Stomach (tissue), 9 donors: ENCODE measurements around the gene HARS1. TPM values are rescaled to one million over a fixed set of nuclear protein-coding genes. Genes with fewer than 3 reads are reported as not detected.
A peak's percentile ranks its signal among the peaks of the same experiment; 100 is the strongest.

Source experiments
- DNase-seq, 2 donors: peaks; one replicate each; pipeline versions ENCODE4 v3.0.0 to v3.0.0-alpha.2; 2013 to 2019
- H3K27ac ChIP-seq, 5 donors: fragments of 200-600 bp in 4 of 5; sonication (generic) in 4 of 5; one replicate each; pipeline ENCODE4 v1.5.1; 2013 to 2019; ENCODE audit warnings: mild to moderate bottlenecking in 1 of 5, moderate library complexity in 1 of 5
- H3K27me3 ChIP-seq, 3 donors: fragments of 200-600 bp; sonication (generic); one replicate each; pipeline ENCODE4 v1.5.1; 2017 to 2019; ENCODE audit warnings: mixed run types in 1 of 3
- H3K36me3 ChIP-seq, 4 donors: fragments of 200-600 bp; sonication (generic); 1 replicate in 3 of 4; 2 replicates in 1 of 4; pipeline ENCODE4 v1.5.1; 2016 to 2019
- H3K4me1 ChIP-seq, 4 donors: fragments of 200-600 bp; sonication (generic); one replicate each; pipeline ENCODE4 v1.5.1; 2016 to 2019
- H3K4me3 ChIP-seq, 4 donors: fragments of 200-600 bp; sonication (generic) in 3 of 4; one replicate each; pipeline ENCODE4 v1.5.1; 2016 to 2019; ENCODE audit warnings: mild to moderate bottlenecking in 1 of 4
- H3K9me3 ChIP-seq, 4 donors: fragments of 200-600 bp; sonication (generic); one replicate each; pipeline ENCODE4 v1.5.1; 2016 to 2019
- EP300 ChIP-seq: sonication (generic); formaldehyde crosslinking; IDR thresholded peaks from one replicate; pipeline ENCODE4 v1.6.1; 2017; ENCODE audit warnings: antibody characterized with exemption
- POLR2A ChIP-seq, 4 donors: fragments of 450-650 bp; IDR thresholded peaks; one replicate each; pipeline ENCODE4 v1.6.1; 2016; ENCODE audit warnings: antibody characterized with exemption in 4 of 4, control low read depth in 2 of 4, mild to moderate bottlenecking in 1 of 4, moderate library complexity in 1 of 4
- POLR2AphosphoS5 ChIP-seq, 3 donors: sonication (generic); formaldehyde crosslinking; IDR thresholded peaks; one replicate each; pipeline ENCODE4 v1.6.1; 2016; ENCODE audit warnings: antibody characterized with exemption in 3 of 3
- WGBS, 5 donors: extraction: QIAGEN DNeasy Blood & Tissue Kit in 3 of 5; methylation state at CpG; one replicate each; pipeline versions ENCODE4 v1.1.5 to v1.1.7; 2013 to 2018; 5-methylcytosine and 5-hydroxymethylcytosine counted together
- intact Hi-C: fragments of 100-400 bp; cut with DNase I; formaldehyde crosslinking; loops from one replicate; pipeline ENCODE4 v1.15.1; 2023; ENCODE audit warnings: low total_unique reads
- polyA plus RNA-seq, 3 donors: library from polyadenylated mRNA; stranded (reverse); fragments of 200-250 nt; gene quantifications; one replicate each; pipeline ENCODE4 v1.2.3, GENCODE V29; 2013
- total RNA-seq, 5 donors: library from RNA; depleted of rRNA; stranded (reverse); fragments of >200 nt; gene quantifications; one replicate each; pipeline versions ENCODE4 v1.1.0 to v1.2.3, GENCODE V29; 2014 to 2016
- TF ChIP-seq, protein P1 (sequence below), 7 experiments: fragments of 450-650 bp in 4 of 7; fragments of 200-600 bp in 3 of 7; sonication (generic) in 3 of 7; IDR thresholded peaks; one replicate each; pipeline ENCODE4 v1.5.1; 2016 to 2019; ENCODE audit warnings: antibody characterized with exemption in 7 of 7, control low read depth in 2 of 7, mild to moderate bottlenecking in 1 of 7
- donor health status: healthy with polysubstance abuse.
- donor health status: Bipolar disorder and iron deficiency.
- donor health status: healthy.

The HARS1 gene
- total and polyA plus RNA-seq, 8 donors, result 22.9 to 117 (median 50.8) TPM

DNA sequence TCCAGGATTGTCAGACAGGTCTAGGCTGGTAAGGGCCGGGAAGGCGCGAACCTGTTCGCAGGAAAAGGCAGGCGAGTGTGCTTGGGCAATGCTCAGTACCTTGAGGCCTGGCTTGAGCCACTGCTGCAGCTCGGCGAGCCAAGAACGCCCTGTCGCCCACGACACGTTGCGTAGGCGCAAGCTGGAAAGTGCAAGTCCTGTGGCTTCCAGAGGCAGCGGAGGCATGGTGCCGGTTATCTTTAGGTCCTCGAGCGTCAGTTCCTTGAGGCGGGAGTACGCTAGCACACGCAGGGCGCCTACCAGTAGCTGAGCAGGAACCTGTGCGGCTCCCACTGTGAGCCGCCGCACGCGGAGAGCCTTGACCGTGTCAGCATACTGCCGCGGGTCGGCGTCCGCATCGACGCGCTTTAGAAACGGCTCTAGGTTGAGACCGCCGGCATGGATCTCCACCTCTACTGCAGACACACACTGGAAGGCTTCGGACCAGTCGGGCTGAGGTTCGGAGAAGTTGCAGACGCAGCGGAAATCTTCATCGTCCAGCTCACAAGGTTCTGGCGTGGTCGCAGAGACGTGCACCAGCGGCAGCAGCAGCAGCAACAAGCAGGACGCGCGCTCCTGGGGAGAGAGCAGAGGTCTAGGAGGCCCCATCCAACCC, 58.7 kb downstream of the HARS1 start:
- peak overlapping the region; percentile 27 to 86 (median 73) for H3K27ac ChIP-seq
- TF ChIP-seq POLR2AphosphoS5 (IDR thresholded peaks at IDR 0.05) (peak in 2 of 3 donors; percentile 25 to 36), POLR2A (IDR thresholded peaks at IDR 0.05) (no peak)
- intact Hi-C loops, result loop anchor here (5.0 kb wide), 1 partner anchor 65 kb away; no protein-coding TSS in a partner anchor
- no peaks in the 10 kb centered on the region for H3K27me3 ChIP-seq
- DNase-seq, result peak; percentile 58 to 73
- peaks cover 7 to 38% (median 20%) of the 10 kb centered on the region in 4 donors for H3K4me1 ChIP-seq
- no peaks in the 10 kb centered on the region for H3K36me3 ChIP-seq
- no peaks in the 10 kb centered on the region for H3K9me3 ChIP-seq
- peak overlapping the region; percentile 54 to 63 (median 58) for H3K4me3 ChIP-seq
- 0 to 2% (median 0%) methylated on average over 13 to 51 of the region's 51 CpGs for WGBS, 5 donors

DNA sequence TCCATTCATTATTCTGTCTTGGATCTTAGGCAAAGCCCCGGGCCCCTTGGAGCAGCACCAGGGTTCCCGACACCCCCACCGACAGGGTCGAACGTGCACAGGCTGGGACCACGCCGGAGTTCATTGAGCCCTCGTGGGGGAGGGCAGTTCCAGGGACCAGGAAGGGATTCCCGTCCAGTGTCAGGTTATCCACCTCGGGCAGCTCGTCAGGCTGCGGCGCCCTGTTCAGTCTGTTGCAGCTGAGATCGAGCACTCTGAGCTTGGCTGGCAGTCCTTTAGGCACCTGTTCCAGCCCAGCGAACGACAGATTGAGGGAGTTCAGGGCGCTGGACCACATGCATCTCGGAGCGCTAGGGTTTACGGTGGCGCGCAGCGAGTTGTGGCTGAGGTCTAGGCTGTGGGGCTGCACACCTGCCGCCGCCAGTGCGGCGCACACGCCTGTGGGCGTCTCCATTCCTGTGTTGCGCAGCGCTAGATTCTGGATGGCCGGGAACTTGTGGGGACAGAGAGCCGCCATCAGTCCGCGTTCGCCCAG, 59.3 kb downstream of the HARS1 start:
- Histone ChIP-seq H3K36me3 (no peaks in the 10 kb centered on the region), H3K9me3 (no peaks in the 10 kb centered on the region), H3K4me1 (peaks cover 7 to 38% (median 20%) of the 10 kb centered on the region in 4 donors), H3K4me3 (peak overlapping the region; percentile 54 to 63 (median 58)), H3K27me3 (no peaks in the 10 kb centered on the region), H3K27ac (peak overlapping the region; percentile 27 to 86 (median 73))
- intact Hi-C loops, result loop anchor here (5.0 kb wide), 1 partner anchor 65 kb away; no protein-coding TSS in a partner anchor
- WGBS, 5 donors, result 6 to 26% (median 10%) methylated on average over 19 to 36 of the region's 36 CpGs
- peak in 1 of 2 donors; percentile 73 for DNase-seq
- no peak for TF ChIP-seq POLR2AphosphoS5 (IDR thresholded peaks at IDR 0.05)
- no peak for TF ChIP-seq EP300
- no peak for TF ChIP-seq POLR2A (IDR thresholded peaks at IDR 0.05)
- TF ChIP-seq, protein P1, sequence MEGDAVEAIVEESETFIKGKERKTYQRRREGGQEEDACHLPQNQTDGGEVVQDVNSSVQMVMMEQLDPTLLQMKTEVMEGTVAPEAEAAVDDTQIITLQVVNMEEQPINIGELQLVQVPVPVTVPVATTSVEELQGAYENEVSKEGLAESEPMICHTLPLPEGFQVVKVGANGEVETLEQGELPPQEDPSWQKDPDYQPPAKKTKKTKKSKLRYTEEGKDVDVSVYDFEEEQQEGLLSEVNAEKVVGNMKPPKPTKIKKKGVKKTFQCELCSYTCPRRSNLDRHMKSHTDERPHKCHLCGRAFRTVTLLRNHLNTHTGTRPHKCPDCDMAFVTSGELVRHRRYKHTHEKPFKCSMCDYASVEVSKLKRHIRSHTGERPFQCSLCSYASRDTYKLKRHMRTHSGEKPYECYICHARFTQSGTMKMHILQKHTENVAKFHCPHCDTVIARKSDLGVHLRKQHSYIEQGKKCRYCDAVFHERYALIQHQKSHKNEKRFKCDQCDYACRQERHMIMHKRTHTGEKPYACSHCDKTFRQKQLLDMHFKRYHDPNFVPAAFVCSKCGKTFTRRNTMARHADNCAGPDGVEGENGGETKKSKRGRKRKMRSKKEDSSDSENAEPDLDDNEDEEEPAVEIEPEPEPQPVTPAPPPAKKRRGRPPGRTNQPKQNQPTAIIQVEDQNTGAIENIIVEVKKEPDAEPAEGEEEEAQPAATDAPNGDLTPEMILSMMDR (IDR thresholded peaks at IDR 0.05), result no peak

DNA sequence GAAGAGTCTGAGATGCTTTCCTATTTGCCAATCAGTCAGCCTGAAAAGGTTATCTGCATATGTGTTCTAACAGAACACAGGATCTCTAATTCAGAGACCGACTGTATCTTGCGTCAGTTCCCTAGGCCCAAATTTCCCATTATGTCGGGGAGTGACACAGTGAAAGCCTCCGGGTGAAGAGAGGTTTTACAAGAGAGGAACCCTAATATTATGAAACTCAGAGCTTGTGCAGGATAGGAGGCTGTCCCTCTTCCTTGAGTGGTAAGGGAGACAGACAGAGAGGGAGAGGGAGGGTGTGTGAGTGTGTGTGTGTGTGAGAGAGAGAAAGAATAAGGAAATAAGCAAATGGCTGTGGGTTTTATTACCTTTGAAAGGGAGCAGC, 60.1 kb downstream of the HARS1 start:
- no peaks in the 10 kb centered on the region for H3K9me3 ChIP-seq
- no peaks in the 10 kb centered on the region for H3K27me3 ChIP-seq
- TF ChIP-seq EP300 (no peak), POLR2AphosphoS5 (IDR thresholded peaks at IDR 0.05) (no peak), POLR2A (IDR thresholded peaks at IDR 0.05) (no peak)
- TF ChIP-seq, protein P1 (IDR thresholded peaks at IDR 0.05), result no peak
- 82 to 96% (median 91%) methylated on average over 4 of the region's 4 CpGs for WGBS, 5 donors
- peak overlapping the region in 2 of 5 donors; percentile 70 to 86 for H3K27ac ChIP-seq
- no peaks in the 10 kb centered on the region for H3K36me3 ChIP-seq
- intact Hi-C loops, result loop anchor here (5.0 kb wide), 1 partner anchor 64 kb away; no protein-coding TSS in a partner anchor
- no peak for DNase-seq
- H3K4me3 ChIP-seq, result peak overlapping the region in 3 of 4 donors; percentile 57 to 63 (median 60)
- H3K4me1 ChIP-seq, result peaks cover 7 to 38% (median 20%) of the 10 kb centered on the region in 4 donors

DNA sequence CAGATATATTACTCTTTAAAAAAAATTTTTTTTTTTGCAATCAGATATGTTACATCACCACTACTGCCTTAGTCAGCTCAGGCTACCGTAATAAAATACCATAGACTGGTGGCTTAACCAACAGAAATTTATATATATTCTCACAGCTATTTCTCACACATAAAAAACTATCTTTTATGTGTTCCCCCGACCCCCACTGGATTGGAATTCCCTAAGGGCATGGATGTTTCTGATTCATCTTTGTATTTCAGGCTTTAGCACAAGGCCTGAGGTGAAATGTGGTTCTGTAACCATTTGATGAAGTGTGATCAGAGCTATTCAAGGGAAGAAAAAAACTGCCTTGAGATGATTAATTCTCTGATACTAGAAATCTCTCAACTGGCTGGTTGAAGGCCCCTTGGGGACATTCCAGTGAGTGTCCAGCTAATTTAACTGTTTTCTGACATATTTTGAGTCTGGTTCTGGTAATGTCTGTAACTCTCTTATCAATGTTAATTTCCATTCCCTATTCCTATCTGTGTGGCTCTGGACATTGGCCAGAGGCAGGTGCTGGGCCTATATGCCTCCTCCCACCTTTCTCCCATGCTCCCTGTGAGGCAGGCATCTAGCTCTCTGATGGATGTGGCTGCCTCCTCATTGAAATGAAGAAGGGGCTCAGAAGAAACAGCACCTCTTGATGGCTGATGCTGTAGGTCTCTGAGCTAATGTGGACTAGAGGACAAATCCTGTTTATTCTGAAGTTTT, 60.7 kb downstream of the HARS1 start:
- Histone ChIP-seq H3K27me3 (no peaks in the 10 kb centered on the region), H3K4me1 (peaks cover 7 to 38% (median 20%) of the 10 kb centered on the region in 4 donors), H3K27ac (peak overlapping the region in 2 of 5 donors; percentile 70 to 86), H3K36me3 (no peaks in the 10 kb centered on the region), H3K4me3 (peak overlapping the region in 2 of 4 donors; percentile 57 to 63), H3K9me3 (no peaks in the 10 kb centered on the region)
- no peak for DNase-seq
- WGBS, 5 donors, result 70 to 81% (median 76%) methylated on average over 2 of the region's 2 CpGs
- intact Hi-C loops, result loop anchor here (5.0 kb wide), 1 partner anchor 63 kb away; no protein-coding TSS in a partner anchor
- no peak for TF ChIP-seq POLR2A (IDR thresholded peaks at IDR 0.05)
- TF ChIP-seq, protein P1 (IDR thresholded peaks at IDR 0.05), result no peak
- TF ChIP-seq EP300, result no peak
- TF ChIP-seq POLR2AphosphoS5 (IDR thresholded peaks at IDR 0.05), result no peak
